Posterior vena cava (tissue), 2 donors: ENCODE data around the gene GFER. TPM values are rescaled to one million over a fixed set of nuclear protein-coding genes. Genes with fewer than 3 reads are reported as not detected.

ENCODE experiments used
- DNase-seq: peaks from one replicate; pipeline ENCODE4 v3.0.0-alpha.2; 2020; ENCODE audit warnings: low spot score
- intact Hi-C, 2 donors: fragments of 100-400 bp; cut with DNase I; formaldehyde crosslinking; loops; one replicate each; pipeline versions ENCODE4 v1.14.1 to v1.14.2; 2022 to 2023
- total RNA-seq, 2 donors: library from RNA; stranded (reverse); fragmentation: NEBNext Ultra II Directional; extraction: Animal tissue kit (Norgen Biotek cat#: 25700); gene quantifications; one replicate each; pipeline ENCODE4 v1.2.1, GENCODE V29; 2021
- donor health status: DM: yes; HTN: yes; CAD: no.
- donor health status: DM: yes; HTN: yes; CAD: no.

GFER gene
- total RNA-seq, 2 donors from 2014 or later, result 15.1 to 16.2 TPM

DNA sequence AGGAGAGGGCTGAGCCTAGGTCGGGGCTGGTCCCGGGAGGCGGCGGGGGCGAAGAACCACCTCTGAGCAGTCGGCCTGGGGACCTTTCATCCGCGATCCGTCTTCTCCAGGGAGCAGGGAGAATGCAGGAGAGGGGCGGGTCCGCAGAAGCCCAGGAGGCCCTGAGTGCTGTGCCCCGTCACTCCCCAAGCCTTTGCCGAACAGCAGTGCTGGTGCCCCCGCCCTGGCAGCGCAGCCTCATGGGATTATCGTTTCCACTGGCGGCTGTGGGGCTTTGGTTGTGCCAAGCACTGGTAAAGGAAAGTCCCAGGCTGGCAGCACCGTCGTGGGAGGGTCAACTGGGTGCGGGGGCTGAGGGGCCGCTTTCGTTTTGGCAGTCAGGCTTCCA, 11.5 kb upstream of the GFER start:
- DNase-seq, result no peak
- intact Hi-C loops, result no loop called here

GRCh38 chr16:1973461-1974156, 10.4 kb upstream of the GFER start:
- intact Hi-C loops, result no loop called here

GRCh38 chr16:1974157-1975070, 9.6 kb upstream of the GFER start:
- intact Hi-C loops, result no loop called here
- no peak for DNase-seq

More at GRCh38 chr16:1973461-1974156, 10.4 kb upstream of the GFER start:
- no peak for DNase-seq

GRCh38 chr16:1975432-1976215, 8.4 kb upstream of the GFER start:
- no peak for DNase-seq
- intact Hi-C loops, result no loop called here

GRCh38 chr16:1976216-1976520, 7.8 kb upstream of the GFER start:
- no peak for DNase-seq
- intact Hi-C loops, result no loop called here

DNA sequence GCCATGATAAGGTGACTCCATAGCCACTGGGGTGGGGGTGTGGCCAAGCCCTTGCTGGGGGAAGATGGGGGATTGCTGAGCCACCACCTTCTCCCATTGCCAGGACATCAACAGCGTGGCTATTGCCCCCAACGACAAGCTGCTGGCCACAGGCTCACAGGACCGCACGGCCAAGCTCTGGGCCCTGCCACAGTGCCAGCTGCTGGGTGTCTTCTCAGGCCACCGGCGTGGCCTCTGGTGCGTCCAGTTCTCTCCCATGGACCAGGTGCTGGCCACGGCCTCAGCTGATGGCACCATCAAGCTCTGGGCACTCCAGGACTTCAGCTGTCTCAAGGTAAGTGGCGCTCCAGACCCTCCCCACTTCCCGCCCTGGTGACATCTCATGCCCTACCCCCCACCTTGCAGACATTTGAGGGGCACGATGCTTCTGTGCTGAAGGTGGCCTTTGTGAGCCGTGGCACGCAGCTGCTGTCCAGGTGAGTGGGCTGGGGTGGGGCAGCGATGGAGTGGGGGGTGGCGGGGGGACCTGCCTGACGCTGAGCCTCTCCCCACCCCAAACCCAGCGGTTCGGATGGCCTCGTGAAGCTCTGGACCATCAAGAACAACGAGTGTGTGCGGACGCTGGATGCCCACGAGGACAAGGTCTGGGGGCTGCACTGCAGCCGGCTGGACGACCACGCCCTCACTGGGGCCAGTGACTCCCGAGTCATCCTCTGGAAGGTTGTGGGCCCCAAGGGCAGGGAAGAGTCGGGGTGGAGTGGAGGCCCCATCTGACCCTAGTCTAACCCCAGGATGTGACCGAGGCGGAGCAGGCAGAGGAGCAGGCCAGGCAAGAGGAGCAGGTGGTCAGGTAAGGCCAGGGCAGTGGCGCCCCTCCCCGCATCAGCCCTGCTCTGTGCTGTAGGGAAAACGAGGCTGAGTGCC, 6.8 kb upstream of the GFER start:
- DNase-seq, result no peak
- intact Hi-C loops, result no loop called here

DNA sequence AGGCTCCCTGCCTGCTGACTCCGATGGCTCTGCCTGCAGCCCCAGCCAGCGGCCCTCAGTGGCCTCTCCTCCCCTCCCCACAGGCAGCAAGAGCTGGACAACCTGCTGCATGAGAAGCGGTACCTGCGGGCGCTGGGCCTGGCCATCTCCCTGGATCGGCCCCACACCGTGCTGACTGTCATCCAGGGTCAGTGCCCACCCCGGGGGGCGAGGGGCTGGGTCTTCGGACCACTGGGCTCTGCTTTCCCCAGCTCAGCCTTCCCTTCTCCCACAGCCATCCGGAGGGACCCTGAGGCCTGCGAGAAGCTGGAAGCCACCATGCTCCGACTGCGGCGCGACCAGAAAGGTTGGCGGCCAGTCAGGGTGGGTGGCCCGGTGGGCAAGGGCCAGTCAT, 6.1 kb upstream of the GFER start:
- no peak for DNase-seq
- intact Hi-C loops, result no loop called here

GRCh38 chr16:1978476-1979120, 5.4 kb upstream of the GFER start:
- intact Hi-C loops, result no loop called here
- no peak for DNase-seq

DNA sequence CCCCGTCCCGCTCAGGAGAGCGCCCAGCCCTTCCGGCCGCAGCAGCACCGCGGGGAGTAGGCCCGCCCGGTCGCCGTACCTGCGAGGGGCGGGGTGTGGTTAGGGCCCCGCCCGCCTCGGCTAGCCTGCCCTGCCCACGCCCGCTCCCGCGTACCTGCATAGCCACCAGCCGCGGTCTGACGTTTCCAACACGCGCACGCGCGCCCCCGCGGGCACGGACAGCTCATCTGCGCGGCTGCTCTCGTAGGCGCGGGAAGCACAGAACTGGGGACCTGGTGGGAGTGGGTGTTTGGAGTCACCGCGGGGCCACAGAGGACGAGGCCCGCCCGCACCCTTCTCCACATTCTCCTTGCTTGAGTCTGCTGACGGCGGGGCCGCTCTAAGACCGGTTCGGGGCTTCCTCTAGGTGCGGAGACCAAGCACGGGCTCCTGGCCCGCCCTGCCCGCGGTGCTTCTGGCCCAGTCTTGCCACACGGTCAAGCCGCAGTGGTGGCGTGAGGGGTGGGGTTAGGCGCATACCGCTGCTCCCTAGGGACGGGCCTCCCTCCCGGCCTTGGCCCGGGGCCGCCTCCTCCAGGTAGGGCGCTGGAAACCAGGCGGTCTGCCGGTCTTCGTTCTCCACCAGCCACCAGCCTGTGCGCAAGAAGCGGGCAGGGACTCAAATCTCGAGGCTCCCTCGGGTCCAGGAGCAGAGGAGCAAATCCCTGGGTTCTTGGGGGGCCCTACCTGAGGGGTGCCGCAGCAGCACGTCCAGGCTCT, 4.5 kb upstream of the GFER start:
- no peak for DNase-seq
- intact Hi-C loops, result no loop called here

DNA sequence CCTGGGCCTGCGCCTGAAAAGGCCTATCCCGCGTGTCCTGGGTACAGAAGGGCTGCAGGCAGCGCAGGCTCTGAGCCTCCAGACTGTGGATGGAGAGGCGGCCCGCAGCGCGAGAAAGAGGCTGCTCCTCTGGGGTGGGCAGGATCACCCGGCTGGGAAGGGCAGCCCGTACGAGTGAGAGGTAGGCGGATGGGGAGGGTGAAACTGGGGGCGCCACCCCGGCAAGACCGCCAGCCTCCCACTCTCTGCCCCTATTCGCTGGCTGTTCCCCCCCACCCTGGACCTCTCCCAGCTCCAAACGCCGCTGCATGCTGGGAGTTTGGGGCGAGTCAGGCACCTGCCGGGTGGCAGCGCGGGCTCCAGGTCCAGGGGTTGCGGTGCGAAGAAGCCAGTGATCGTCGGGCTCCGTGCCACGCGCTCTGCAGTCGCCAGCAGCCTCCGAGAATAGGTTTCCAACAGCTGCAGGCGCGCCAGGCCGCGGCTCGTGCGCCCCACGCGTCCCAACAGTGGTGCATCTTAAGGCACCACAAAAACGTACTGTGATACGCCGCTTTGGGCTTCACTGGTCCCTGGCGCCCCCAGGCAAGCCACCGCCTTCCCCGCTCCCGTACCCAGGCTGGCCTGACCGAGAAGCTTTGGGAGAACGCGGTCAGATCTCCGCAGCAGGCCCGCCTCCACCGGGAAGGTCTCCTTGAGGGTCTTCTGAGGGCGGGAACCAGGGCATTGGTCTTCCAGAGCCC, 3.8 kb upstream of the GFER start:
- no peak for DNase-seq
- intact Hi-C loops, result no loop called here

GRCh38 chr16:1980770-1981087, 3.3 kb upstream of the GFER start:
- no peak for DNase-seq

GRCh38 chr16:1981398-1981836, 2.6 kb upstream of the GFER start, which contains the start of gene NOXO1:
Gene NOXO1 (minus strand): TSS chr16:1981469. CDS start chr16:1981179, 290 bp downstream.
- no peak for DNase-seq

More at GRCh38 chr16:1980770-1981087, 3.3 kb upstream of the GFER start:
- intact Hi-C loops, result no loop called here

DNA sequence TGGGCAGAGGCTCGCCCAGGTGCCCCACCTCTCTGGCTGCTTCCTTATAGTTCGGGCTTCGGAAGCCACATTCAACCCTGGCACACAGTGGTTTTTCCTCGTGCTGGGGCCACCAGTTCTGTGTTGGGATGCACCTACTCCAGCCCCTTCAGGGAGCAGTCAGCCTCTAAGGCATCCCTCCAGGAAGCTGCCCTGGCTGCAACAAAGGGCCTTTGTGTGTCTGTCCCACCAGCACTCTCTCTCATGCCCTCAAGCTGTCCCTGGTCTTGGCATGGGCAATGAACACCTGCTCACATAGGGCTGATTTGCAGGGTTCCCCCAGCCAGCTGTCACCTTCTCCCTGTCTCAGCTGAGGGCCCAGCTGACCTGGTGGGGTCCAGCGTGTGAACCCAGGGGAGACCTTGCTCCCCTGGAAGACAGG, 2.0 kb upstream of the GFER start:
- no peak for DNase-seq
- intact Hi-C loops, result no loop called here

More at GRCh38 chr16:1981398-1981836, 2.6 kb upstream of the GFER start, which contains the start of gene NOXO1:
- intact Hi-C loops, result no loop called here

- DNase-seq, result no peak
- intact Hi-C loops, result no loop called here
Observed at GRCh38 chr16:1982991-1983543, 926 bp upstream of the GFER start.

- DNase-seq, result no peak
- intact Hi-C loops, result no loop called here
Observed at GRCh38 chr16:1984347-1985225, 593 bp downstream of the GFER start.
